GM23338 (cell line): Measurements from ENCODE around the gene ARSB. TPM values are rescaled to one million over a fixed set of nuclear protein-coding genes. Genes with fewer than 3 reads are reported as not detected.

ENCODE experiments used
- ATAC-seq: fragments of 200-7000 bp; cut with Tn5 transposase; 3 replicates; pipeline ENCODE4 v1.9.1; 2020
- DNase-seq: peaks from one replicate; pipeline ENCODE4 v3.0.0-alpha.2; 2015; ENCODE audit warnings: low spot score
- H2AFZ ChIP-seq: fragments of 200-600 bp; sonication (generic); 2 replicates; pipeline ENCODE4 v1.8.0; 2016; ENCODE audit warnings: antibody characterized with exemption, mild to moderate bottlenecking, moderate library complexity
- H3F3A ChIP-seq: fragments of 200-600 bp; sonication (generic); replicated peaks from 2 replicates; pipeline ENCODE4 v1.8.0; 2017; ENCODE audit warnings: antibody characterized with exemption, mixed run types, low read depth
- H3K27ac ChIP-seq: fragments of 200-600 bp; sonication (generic); 2 replicates; pipeline ENCODE4 v1.6.1; 2016; ENCODE audit warnings: low read depth
- H3K27me3 ChIP-seq: fragments of 200-600 bp; sonication (generic); 2 replicates; pipeline ENCODE4 v1.8.0; 2016; ENCODE audit warnings: mild to moderate bottlenecking, mixed run types, moderate library complexity; ENCODE audit not compliant: insufficient read depth
- H3K36me3 ChIP-seq: fragments of 200-600 bp; sonication (generic); 2 replicates; pipeline ENCODE4 v1.8.0; 2016; ENCODE audit warnings: mild to moderate bottlenecking; ENCODE audit not compliant: insufficient read depth
- H3K4me1 ChIP-seq: fragments of 200-600 bp; sonication (generic); 2 replicates; pipeline ENCODE4 v1.8.0; 2016; ENCODE audit warnings: mild to moderate bottlenecking, moderate library complexity; ENCODE audit not compliant: insufficient read depth
- H3K4me2 ChIP-seq: fragments of 200-600 bp; sonication (generic); 2 replicates; pipeline ENCODE4 v1.7.1; 2017; ENCODE audit warnings: mixed run types
- H3K4me3 ChIP-seq: fragments of 200-600 bp; sonication (generic); 2 replicates; pipeline ENCODE4 v1.6.1; 2016; ENCODE audit warnings: mixed run types
- H3K79me2 ChIP-seq: fragments of 200-600 bp; sonication (generic); replicated peaks from 2 replicates; pipeline ENCODE4 v1.8.0; 2017; ENCODE audit warnings: mild to moderate bottlenecking; ENCODE audit not compliant: insufficient read depth
- H3K9me2 ChIP-seq: fragments of 200-600 bp; sonication (generic); 2 replicates; pipeline ENCODE4 v1.8.0; 2017; ENCODE audit not compliant: insufficient read depth
- H4K20me1 ChIP-seq: fragments of 200-600 bp; sonication (generic); replicated peaks from 2 replicates; pipeline ENCODE4 v1.8.0; 2017; ENCODE audit warnings: mild to moderate bottlenecking; ENCODE audit not compliant: insufficient read depth
- H3K27ac Mint-ChIP-seq: 2 replicates; pipeline ENCODE4 v1.8.0; 2020; ENCODE audit warnings: inconsistent platforms, mild to moderate bottlenecking, moderate library complexity, mixed read lengths
- H3K27me3 Mint-ChIP-seq: 3 replicates; pipeline ENCODE4 v1.8.0; 2022; ENCODE audit warnings: low read depth, mild to moderate bottlenecking, moderate library complexity, mixed read lengths, inconsistent platforms; ENCODE audit not compliant: insufficient read depth, poor library complexity
- H3K36me3 Mint-ChIP-seq: 3 replicates; pipeline ENCODE4 v1.8.0; 2021; ENCODE audit warnings: low read depth, mild to moderate bottlenecking, inconsistent platforms, moderate library complexity, mixed read lengths
- H3K4me1 Mint-ChIP-seq: 3 replicates; pipeline ENCODE4 v1.8.0; 2020; ENCODE audit warnings: mild to moderate bottlenecking, inconsistent platforms, mixed read lengths
- H3K4me3 Mint-ChIP-seq: 3 replicates; pipeline ENCODE4 v1.8.0; 2021; ENCODE audit warnings: moderate library complexity, mild to moderate bottlenecking, inconsistent platforms, mixed read lengths
- H3K9me3 Mint-ChIP-seq: 3 replicates; pipeline ENCODE4 v1.8.0; 2020; ENCODE audit warnings: moderate library complexity, mild to moderate bottlenecking, inconsistent platforms, mixed read lengths
- CTCF ChIP-seq, 2 experiments: fragments of 200-600 bp in 1 of 2; sonication (generic) in 1 of 2; conservative IDR thresholded peaks; 2 replicates each; pipeline versions ENCODE4 v1.5.1 to v1.6.1; 2016 to 2017; ENCODE audit warnings: antibody characterized with exemption in 2 of 2, low read depth in 2 of 2, mild to moderate bottlenecking in 2 of 2, moderate library complexity in 1 of 2
- ETS1 ChIP-seq: IDR thresholded peaks from 2 replicates; pipeline ENCODE4 v1.6.1; 2016; ENCODE audit warnings: antibody characterized with exemption
- NANOG ChIP-seq: IDR thresholded peaks from 2 replicates; pipeline ENCODE4 v1.6.1; 2016; ENCODE audit warnings: antibody characterized with exemption, borderline replicate concordance
- STAT1 ChIP-seq: IDR thresholded peaks from one replicate; pipeline ENCODE4 v1.6.1; 2016; ENCODE audit warnings: antibody characterized with exemption; ENCODE audit not compliant: unreplicated experiment
- ZNF114 ChIP-seq: fragments of 250-450 bp; sonication (Bioruptor Pico); IDR thresholded peaks from 2 replicates; pipeline ENCODE4 v1.5.0; 2020; ENCODE audit warnings: mild to moderate bottlenecking, moderate library complexity
- ZNF331 ChIP-seq: fragments of 250-450 bp; sonication (Bioruptor Pico); IDR thresholded peaks from 2 replicates; pipeline ENCODE4 v1.5.0; 2020; ENCODE audit warnings: low read depth, mild to moderate bottlenecking, moderate library complexity
- ZNF462 ChIP-seq: fragments of 250-450 bp; sonication (Bioruptor Pico); IDR thresholded peaks from 2 replicates; pipeline ENCODE4 v1.5.0; 2020; ENCODE audit warnings: mild to moderate bottlenecking, moderate library complexity
- polyA plus RNA-seq: library from polyadenylated mRNA; unstranded; fragments of >200 nt; fragmentation: Nextera tagmentation; extraction: Ambion mirVana; gene quantifications from 2 replicates; pipeline ENCODE4 v1.2.1, GENCODE V29; 2016
- total RNA-seq: library from RNA; depleted of rRNA; stranded (reverse); fragments of >200 nt; shearing (Covaris generic); gene quantifications from 2 replicates; pipeline ENCODE4 v1.2.3, GENCODE V29; 2014

The ARSB gene
- total and polyA plus RNA-seq, 2 experiments from 2014 or later = 7.4 to 24.6 TPM

- TF ChIP-seq ZNF462 (CRISPR knock-in tag) = no peak
- TF ChIP-seq ZNF331 = no peak
- no peak for TF ChIP-seq NANOG
- TF ChIP-seq STAT1 = no peak
- no peak for TF ChIP-seq ETS1
Measured at GRCh38 chr5:78997090-78997489, 12.0 kb upstream of the ARSB start (continued).

GRCh38 chr5:78995521-78996007 lies 10.5 kb upstream of the ARSB start:
- H3K36me3 ChIP-seq = no peaks in the 10 kb centered on the region
- no peak overlapping the region for H3K4me3 Mint-ChIP-seq
- peaks cover 7% of the 10 kb centered on the region for H3K9me3 Mint-ChIP-seq
- H4K20me1 ChIP-seq = no peaks in the 10 kb centered on the region
- H3K4me2 ChIP-seq = no peak overlapping the region
- no peak overlapping the region for H3K27ac ChIP-seq
- no peak overlapping the region for H3K27ac Mint-ChIP-seq
- ATAC-seq (no peak), DNase-seq (no peak)
- H3K4me1 ChIP-seq = no peaks in the 10 kb centered on the region
- no peaks in the 10 kb centered on the region for H3K27me3 ChIP-seq
- no peaks in the 10 kb centered on the region for H3K36me3 Mint-ChIP-seq
- H3K27me3 Mint-ChIP-seq = no peaks in the 10 kb centered on the region
- H3K4me1 Mint-ChIP-seq = no peaks in the 10 kb centered on the region
- H3K79me2 ChIP-seq = no peaks in the 10 kb centered on the region
- H3K4me3 ChIP-seq = no peak overlapping the region
- H3F3A ChIP-seq = no peaks in the 10 kb centered on the region
- no peaks in the 10 kb centered on the region for H3K9me2 ChIP-seq
- no peak overlapping the region for H2AFZ ChIP-seq
- no peak for TF ChIP-seq ETS1
- TF ChIP-seq CTCF (conservative IDR thresholded peaks at IDR 0.05; ENCODE audit: low read depth in 2 of 2) = no peak
- TF ChIP-seq ZNF114 (CRISPR knock-in tag) = no peak
